DOHH2 (cell line): Measurements from ENCODE around the gene IL2RA.

Experiments used
- H3F3A ChIP-seq: fragments of 200-600 bp; sonication (generic), shearing (Covaris generic); 2 replicates; pipeline ENCODE4 v1.6.0; 2016; ENCODE audit warnings: antibody characterized with exemption, mild to moderate bottlenecking; ENCODE audit not compliant: control insufficient read depth, insufficient read depth
- H3K27ac ChIP-seq: fragments of 200-600 bp; sonication (generic); 2 replicates; pipeline ENCODE4 v1.5.1; 2014; ENCODE audit warnings: low read depth, mild to moderate bottlenecking, low read length, moderate library complexity
- H3K27me3 ChIP-seq: fragments of 200-600 bp; sonication (generic); 2 replicates; pipeline ENCODE4 v1.6.1; 2014; ENCODE audit warnings: mild to moderate bottlenecking, low read length, mixed read lengths; ENCODE audit not compliant: control insufficient read depth
- H3K36me3 ChIP-seq: fragments of 200-600 bp; sonication (generic); 2 replicates; pipeline ENCODE4 v1.6.1; 2014; ENCODE audit warnings: mild to moderate bottlenecking, low read length, moderate library complexity, mixed read lengths; ENCODE audit not compliant: control insufficient read depth
- H3K4me1 ChIP-seq: fragments of 200-600 bp; sonication (generic); 2 replicates; pipeline ENCODE4 v1.6.1; 2014; ENCODE audit warnings: mild to moderate bottlenecking, low read length, mixed read lengths; ENCODE audit not compliant: control insufficient read depth
- H3K4me2 ChIP-seq: fragments of 200-600 bp; sonication (generic); 2 replicates; pipeline ENCODE4 v1.6.0; 2014; ENCODE audit warnings: mild to moderate bottlenecking, low read length, moderate library complexity
- H3K4me3 ChIP-seq: fragments of 200-600 bp; sonication (generic); 2 replicates; pipeline ENCODE4 v1.5.1; 2014; ENCODE audit warnings: mild to moderate bottlenecking, low read length, mixed read lengths
- H3K79me2 ChIP-seq: fragments of 200-600 bp; sonication (generic); 2 replicates; pipeline ENCODE4 v1.6.1; 2014; ENCODE audit warnings: mild to moderate bottlenecking, low read length, mixed read lengths; ENCODE audit not compliant: control insufficient read depth
- H3K9me2 ChIP-seq: fragments of 200-600 bp; sonication (generic); replicated peaks from 2 replicates; pipeline ENCODE4 v1.6.1; 2014; ENCODE audit warnings: mild to moderate bottlenecking, low read length, mixed read lengths; ENCODE audit not compliant: control insufficient read depth
- H3K9me3 ChIP-seq: fragments of 200-600 bp; sonication (generic); 2 replicates; pipeline ENCODE4 v1.6.1; 2014; ENCODE audit warnings: antibody characterized with exemption, low read length, mixed read lengths; ENCODE audit not compliant: control insufficient read depth, insufficient read depth
- H4K20me1 ChIP-seq: fragments of 200-600 bp; sonication (generic); 2 replicates; pipeline ENCODE4 v1.6.0; 2014; ENCODE audit warnings: low read depth, mild to moderate bottlenecking, antibody characterized with exemption, low read length, moderate library complexity; ENCODE audit not compliant: control insufficient read depth, insufficient read depth
- CTCF ChIP-seq: fragments of 200-600 bp; sonication (generic); IDR thresholded peaks from one replicate; pipeline ENCODE4 v1.5.1; 2014; ENCODE audit warnings: antibody characterized with exemption, mild to moderate bottlenecking, low read depth, low read length; ENCODE audit not compliant: poor library complexity, severe bottlenecking
- EZH2phosphoT487 ChIP-seq: fragments of 200-600 bp; sonication (generic); IDR thresholded peaks from 2 replicates; pipeline ENCODE4 v1.6.1; 2017; ENCODE audit warnings: borderline replicate concordance, mild to moderate bottlenecking, antibody characterized with exemption, low read length, moderate library complexity, mixed read lengths

The IL2RA gene

GRCh38 chr10:5970527-5970926 is 91.6 kb downstream of the IL2RA start:
- no peaks in the 10 kb centered on the region for H3K36me3 ChIP-seq
- TF ChIP-seq EZH2phosphoT487, result no peak
- TF ChIP-seq CTCF, result no peak
- H4K20me1 ChIP-seq, result no peaks in the 10 kb centered on the region
- H3K27ac ChIP-seq, result no peak overlapping the region
- no peak overlapping the region for H3K4me3 ChIP-seq
- H3K9me3 ChIP-seq, result no peaks in the 10 kb centered on the region
- no peaks in the 10 kb centered on the region for H3K4me1 ChIP-seq
- H3K4me2 ChIP-seq, result no peak overlapping the region
- H3K27me3 ChIP-seq, result peaks cover 27% of the 10 kb centered on the region
- 0 out of 2 replicates have a peak, but pooled peaks cover 2% of the 10 kb centered on the region for H3F3A ChIP-seq
- H3K79me2 ChIP-seq, result no peaks in the 10 kb centered on the region
- no peaks in the 10 kb centered on the region for H3K9me2 ChIP-seq

- Histone ChIP-seq H3F3A (0 out of 2 replicates have a peak, but pooled peaks cover 1% of the 10 kb centered on the region), H3K36me3 (no peaks in the 10 kb centered on the region), H3K27me3 (peaks cover 23% of the 10 kb centered on the region), H3K27ac (no peak overlapping the region), H3K9me2 (no peaks in the 10 kb centered on the region), H3K9me3 (no peaks in the 10 kb centered on the region), H4K20me1 (no peaks in the 10 kb centered on the region), H3K4me2 (no peak overlapping the region), H3K4me1 (no peaks in the 10 kb centered on the region), H3K79me2 (no peaks in the 10 kb centered on the region), H3K4me3 (no peak overlapping the region)
- TF ChIP-seq CTCF, result no peak
- no peak for TF ChIP-seq EZH2phosphoT487
Measured at GRCh38 chr10:5970066-5970465, 92.1 kb downstream of the IL2RA start.

DNA sequence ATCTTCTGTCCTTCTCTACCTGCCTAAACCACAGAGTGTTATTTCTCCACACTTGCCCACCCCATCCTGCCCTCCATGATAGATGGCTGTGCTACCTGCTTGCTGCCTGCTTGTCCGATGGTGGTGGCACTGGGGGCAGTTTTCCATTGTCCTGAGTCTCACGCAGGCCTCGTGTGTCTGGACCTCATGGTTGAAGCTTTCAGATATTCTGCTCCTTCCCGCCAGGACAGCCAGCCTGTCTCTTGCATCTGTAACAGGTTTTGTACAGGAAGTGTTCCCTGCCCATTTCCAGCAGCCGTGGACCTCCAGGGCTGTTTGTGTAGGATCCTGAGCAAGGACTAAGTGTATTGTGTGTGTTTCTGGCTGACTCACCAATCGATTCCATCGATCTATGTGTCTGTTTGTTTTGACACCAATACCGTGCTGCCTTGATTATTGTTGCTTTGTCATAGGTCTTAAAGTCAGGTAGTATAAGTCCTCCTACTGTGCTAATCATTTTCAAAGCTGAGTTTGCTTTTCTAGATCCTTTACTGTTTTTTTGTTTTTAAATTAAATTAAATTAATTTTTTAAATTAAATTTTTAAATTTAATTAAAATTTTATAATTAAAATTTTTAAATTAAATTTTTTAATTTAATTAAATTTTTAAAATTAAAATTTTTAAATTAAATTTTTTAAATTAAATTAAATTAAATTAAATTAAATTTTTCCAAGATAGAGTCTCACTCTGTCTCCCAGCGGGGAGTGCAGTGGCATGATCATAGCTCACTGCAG is 93.3 kb downstream of the IL2RA start:
- Histone ChIP-seq H3K4me2 (no peak overlapping the region), H3K79me2 (no peaks in the 10 kb centered on the region), H3K27ac (no peak overlapping the region), H3K9me2 (no peaks in the 10 kb centered on the region), H3K36me3 (no peaks in the 10 kb centered on the region), H3F3A (no peaks in the 10 kb centered on the region), H3K4me1 (no peaks in the 10 kb centered on the region), H3K4me3 (no peak overlapping the region), H4K20me1 (no peaks in the 10 kb centered on the region), H3K9me3 (no peaks in the 10 kb centered on the region), H3K27me3 (peaks cover 14% of the 10 kb centered on the region)
- no peak for TF ChIP-seq CTCF
